DND-41 (cell line): ENCODE results near the gene ITGAV.

Experiments used
- EZH2 ChIP-seq: IDR thresholded peaks from 3 replicates; pipeline ENCODE4 v1.6.1; 2012; ENCODE audit warnings: borderline replicate concordance, low read depth, mild to moderate bottlenecking, moderate library complexity, low read length, inconsistent platforms; ENCODE audit not compliant: severe bottlenecking
- TF ChIP-seq, protein P1 (sequence below): IDR thresholded peaks from 2 replicates; pipeline ENCODE4 v1.5.1; 2012; ENCODE audit warnings: borderline replicate concordance, low read length, moderate library complexity, mild to moderate bottlenecking; ENCODE audit not compliant: poor library complexity, severe bottlenecking; ENCODE audit errors: extremely low read depth

DNA sequence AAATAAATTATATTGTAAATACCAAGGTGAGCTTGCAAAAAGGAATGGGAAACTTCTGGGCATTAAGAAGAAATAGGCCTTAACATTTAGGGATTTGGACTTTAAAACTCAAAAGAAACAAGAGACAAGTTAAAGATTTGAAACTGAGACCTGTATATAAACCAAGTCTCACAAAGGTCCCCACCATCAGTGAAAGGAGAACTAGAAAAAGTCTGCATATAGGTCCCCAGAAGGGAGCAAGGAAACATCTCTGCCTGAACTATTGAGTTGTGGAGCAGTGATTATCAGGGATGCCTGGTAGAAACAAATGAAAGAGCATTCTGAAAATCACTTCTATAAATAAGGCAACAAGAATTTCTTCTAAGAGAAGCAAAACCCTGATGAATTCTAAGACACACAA, 30.5 kb upstream of the ITGAV start:
- TF ChIP-seq, protein P1, sequence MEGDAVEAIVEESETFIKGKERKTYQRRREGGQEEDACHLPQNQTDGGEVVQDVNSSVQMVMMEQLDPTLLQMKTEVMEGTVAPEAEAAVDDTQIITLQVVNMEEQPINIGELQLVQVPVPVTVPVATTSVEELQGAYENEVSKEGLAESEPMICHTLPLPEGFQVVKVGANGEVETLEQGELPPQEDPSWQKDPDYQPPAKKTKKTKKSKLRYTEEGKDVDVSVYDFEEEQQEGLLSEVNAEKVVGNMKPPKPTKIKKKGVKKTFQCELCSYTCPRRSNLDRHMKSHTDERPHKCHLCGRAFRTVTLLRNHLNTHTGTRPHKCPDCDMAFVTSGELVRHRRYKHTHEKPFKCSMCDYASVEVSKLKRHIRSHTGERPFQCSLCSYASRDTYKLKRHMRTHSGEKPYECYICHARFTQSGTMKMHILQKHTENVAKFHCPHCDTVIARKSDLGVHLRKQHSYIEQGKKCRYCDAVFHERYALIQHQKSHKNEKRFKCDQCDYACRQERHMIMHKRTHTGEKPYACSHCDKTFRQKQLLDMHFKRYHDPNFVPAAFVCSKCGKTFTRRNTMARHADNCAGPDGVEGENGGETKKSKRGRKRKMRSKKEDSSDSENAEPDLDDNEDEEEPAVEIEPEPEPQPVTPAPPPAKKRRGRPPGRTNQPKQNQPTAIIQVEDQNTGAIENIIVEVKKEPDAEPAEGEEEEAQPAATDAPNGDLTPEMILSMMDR: no peak
- no peak for TF ChIP-seq EZH2
